Measurements from ENCODE around the gene PTPRS.

DNA sequence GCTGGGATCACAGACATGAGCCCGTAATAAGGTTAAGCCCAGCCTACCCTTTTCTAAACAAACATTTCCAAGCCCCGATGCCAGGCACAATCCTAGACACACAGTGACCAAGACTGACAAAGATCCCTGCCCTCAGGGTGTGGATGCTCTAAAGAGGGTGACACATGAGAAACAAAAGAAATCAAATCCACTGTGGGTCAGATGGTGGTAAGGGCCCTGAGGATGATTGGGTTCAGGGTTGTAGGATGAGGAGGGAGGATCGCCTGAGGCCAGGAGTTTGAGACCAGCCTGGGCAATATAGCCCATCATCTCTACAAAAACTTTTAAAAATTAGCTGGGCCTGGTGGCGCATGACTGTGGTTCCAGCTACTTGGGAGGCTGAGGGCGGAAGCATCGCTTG lies 44.6 kb downstream of the PTPRS start:
- TF ChIP-seq FOXM1 (IDR thresholded peaks at IDR 0.05; ENCODE audit: borderline replicate concordance), result no peak
- TF ChIP-seq SP1 (IDR thresholded peaks at IDR 0.05), result no peak
- no peak for TF ChIP-seq FOXK2 (IDR thresholded peaks at IDR 0.05)
- TF ChIP-seq, protein P1, sequence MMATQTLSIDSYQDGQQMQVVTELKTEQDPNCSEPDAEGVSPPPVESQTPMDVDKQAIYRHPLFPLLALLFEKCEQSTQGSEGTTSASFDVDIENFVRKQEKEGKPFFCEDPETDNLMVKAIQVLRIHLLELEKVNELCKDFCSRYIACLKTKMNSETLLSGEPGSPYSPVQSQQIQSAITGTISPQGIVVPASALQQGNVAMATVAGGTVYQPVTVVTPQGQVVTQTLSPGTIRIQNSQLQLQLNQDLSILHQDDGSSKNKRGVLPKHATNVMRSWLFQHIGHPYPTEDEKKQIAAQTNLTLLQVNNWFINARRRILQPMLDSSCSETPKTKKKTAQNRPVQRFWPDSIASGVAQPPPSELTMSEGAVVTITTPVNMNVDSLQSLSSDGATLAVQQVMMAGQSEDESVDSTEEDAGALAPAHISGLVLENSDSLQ (IDR thresholded peaks at IDR 0.05), result no peak
- no peak for TF ChIP-seq ZNF384 (IDR thresholded peaks at IDR 0.05)
- TF ChIP-seq HDGF (IDR thresholded peaks at IDR 0.05; ENCODE audit: borderline replicate concordance), result no peak
- no peak for TF ChIP-seq ELF4 (IDR thresholded peaks at IDR 0.05)
- TF ChIP-seq ARNT (IDR thresholded peaks at IDR 0.05), result no peak
- no peak for TF ChIP-seq FOXA1 (IDR thresholded peaks at IDR 0.05)
- no peak for TF ChIP-seq BHLHE40 (IDR thresholded peaks at IDR 0.05; ENCODE audit: borderline replicate concordance)

Data from HEK293T (cell line).